Hepatocyte (in vitro differentiated cells): ENCODE results near the gene UNC13D.

Experiments
- CTCF ChIP-seq: fragments of 200-600 bp; sonication (generic); IDR thresholded peaks from 2 replicates; pipeline ENCODE4 v1.5.1; 2016; ENCODE audit warnings: antibody characterized with exemption, mild to moderate bottlenecking; ENCODE audit not compliant: poor library complexity
- EZH2phosphoT487 ChIP-seq: fragments of 200-600 bp; sonication (generic); IDR thresholded peaks from one replicate; pipeline ENCODE4 v1.6.1; 2018; ENCODE audit warnings: antibody characterized with exemption, mild to moderate bottlenecking, low read depth, moderate library complexity; ENCODE audit not compliant: unreplicated experiment, severe bottlenecking

GRCh38 chr17:75822119-75822799, 21.9 kb downstream of the UNC13D start:
- TF ChIP-seq CTCF (no peak), EZH2phosphoT487 (no peak)
